GM21825 (cell line): ENCODE data around the gene CLIP1.
A peak's percentile ranks its signal among the peaks of the same experiment; 100 is the strongest.
"Not testable (repeated sequence)": the region's sequence is repeated elsewhere in the genome, so short reads cannot be mapped to it uniquely, and the experiment has no call there.

ENCODE experiments used
- ATAC-seq: cut with Tn5 transposase; IDR thresholded peaks from one replicate; pipeline ENCODE4 v1.9.1; 2021; ENCODE audit warnings: mild to moderate bottlenecking, moderate library complexity; ENCODE audit not compliant: unreplicated experiment

Gene CLIP1

DNA sequence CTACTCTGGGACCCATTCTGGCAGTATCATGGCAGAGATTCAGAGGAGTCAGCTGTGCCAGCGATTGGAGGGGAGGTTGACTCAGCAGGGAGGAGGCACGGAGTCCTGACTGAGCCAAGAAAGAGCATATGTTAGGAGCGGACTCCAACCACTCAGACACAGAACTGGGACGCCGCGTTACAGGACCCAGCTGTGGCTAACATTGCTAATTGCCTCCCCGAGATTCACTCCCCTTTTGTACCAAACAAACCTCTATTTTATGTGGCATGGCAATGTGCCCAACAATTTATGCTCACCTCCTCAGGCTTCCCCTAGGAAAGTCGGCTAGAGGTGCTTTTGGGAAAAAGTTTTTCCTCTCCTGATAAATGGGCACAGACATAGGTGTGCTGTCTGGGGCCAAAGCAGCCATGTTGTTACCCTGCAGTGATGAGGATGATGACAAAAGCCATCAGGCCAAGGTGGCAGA, 15.2 kb upstream of the CLIP1 start:
- no peak for ATAC-seq

DNA sequence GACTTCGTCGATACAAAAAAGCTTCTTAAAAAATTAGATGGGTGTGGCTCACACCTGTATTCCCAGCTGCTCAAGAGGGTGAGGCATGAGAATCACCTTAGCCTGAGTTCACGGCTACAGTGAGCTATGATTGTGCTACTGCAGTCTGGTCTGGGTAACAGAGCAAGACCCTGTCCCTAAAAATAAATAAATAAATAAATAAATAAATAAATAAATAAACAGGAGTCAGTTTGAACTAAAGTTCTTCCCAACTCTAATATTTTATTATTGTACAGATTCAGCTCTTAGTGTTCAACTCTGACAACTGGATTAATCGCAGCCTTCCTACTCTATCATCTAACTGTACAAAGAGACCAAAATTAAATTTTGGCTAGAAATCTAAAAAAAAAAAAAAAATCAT, 12.7 kb upstream of the CLIP1 start:
- ATAC-seq: no peak

DNA sequence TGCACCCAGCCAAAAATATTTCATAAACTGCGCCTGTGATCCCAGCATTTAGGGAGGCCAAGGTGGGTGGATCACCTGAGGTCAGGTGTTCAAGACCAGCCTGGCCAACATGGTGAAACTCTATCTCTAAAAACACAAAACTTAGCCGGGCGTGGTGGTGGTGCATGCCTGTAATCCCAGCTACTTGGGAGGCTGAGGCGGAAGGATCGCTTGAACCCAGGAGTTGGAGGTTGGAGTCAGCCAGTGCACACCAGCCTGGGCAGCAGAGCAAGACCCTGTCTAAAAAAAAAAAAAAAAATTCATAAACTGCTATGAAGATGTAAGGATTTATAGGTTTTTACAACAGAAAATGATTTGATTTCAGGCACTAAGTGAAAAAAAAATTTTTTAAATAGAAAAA, 6.6 kb upstream of the CLIP1 start:
- ATAC-seq: not testable (repeated sequence)

DNA sequence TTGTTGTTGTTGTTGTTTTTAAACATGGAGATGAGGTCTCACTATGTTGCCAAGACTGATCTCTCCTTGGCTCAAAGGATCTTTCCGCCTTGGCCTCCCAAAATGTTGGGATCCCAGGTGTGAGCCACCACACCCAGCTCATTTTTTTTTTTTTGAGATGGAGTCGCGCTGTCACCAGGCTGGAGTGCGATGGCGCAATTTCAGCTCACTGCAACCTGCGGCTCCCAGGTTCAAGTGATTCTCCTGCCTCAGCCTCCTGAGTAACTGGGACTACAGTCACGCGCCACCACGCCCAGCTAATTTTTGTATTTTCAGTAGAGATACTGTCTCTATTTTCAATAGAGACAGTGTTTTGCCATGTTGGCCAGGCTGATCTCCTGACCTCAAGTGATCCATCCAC, 4.9 kb upstream of the CLIP1 start:
- no peak for ATAC-seq

DNA sequence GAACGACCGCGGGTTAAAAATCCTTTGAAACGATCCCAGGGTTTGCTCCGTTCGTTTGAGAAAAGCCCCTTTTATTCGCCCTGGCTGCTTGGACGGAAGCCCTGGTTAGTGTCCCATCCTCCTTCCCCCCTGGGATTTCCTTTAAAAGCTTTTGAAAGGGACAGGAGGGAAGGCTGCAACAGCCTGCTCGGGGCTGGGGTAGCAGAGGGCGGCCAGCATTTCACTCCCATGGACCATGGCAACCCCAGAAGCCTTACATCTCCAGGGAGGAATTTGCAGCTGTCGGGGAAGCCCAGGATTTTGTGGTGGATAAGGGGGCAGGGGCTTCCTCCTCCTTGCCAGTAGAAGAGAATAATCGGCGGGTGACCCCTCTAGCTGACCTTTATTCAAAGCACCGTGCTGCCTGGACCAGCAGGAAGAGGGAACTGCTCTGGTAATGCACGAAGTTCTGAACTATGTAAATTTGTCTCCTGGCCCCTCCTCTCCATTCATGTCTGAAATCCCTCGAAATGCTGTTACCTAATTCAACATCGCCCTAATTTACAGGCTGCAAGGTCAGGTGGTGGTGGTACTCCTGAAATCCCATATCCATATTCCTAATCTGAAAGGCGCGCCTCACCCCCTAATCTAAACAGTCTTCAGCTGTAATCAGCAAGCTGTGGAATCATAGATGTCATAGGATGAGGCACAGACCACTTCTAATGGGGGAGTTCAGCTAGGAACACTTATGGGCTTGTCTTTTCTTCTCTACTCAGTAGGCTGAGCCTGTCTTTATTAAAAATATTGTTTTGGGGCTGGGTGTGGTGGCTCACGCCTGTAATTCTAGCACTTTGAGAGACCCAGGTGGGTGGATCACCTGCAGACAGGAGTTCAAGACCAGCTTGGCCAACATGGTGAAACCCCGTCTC, 1.0 kb upstream of the CLIP1 start:
- ATAC-seq: no peak

DNA sequence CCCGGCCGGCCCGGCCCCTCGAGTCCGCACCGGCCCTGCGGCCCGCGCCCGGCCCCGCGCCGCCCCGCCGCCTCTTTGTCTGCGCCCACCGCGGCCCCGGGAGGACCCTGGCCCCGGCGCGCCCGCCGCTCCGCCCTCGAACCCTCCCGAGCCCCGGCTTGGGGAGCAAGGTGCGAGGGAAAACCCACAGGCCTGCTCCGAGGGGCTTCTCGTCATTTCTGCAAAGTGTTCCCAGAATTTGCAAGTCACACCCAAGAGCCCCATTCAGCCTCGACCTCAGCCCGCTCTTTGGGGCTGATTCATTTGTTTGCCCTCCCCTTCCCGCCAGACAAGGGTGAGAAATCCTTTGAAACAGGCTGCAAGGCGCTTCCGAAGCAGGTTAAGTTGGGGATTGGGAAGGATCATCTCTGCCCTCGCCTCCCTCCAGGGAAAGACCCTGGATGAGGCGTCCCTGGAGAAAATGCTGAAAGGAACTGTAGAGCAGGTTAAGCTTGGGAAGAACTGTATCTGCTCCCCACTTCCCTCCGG, 325 bp upstream of the CLIP1 start:
- ATAC-seq: no peak

DNA sequence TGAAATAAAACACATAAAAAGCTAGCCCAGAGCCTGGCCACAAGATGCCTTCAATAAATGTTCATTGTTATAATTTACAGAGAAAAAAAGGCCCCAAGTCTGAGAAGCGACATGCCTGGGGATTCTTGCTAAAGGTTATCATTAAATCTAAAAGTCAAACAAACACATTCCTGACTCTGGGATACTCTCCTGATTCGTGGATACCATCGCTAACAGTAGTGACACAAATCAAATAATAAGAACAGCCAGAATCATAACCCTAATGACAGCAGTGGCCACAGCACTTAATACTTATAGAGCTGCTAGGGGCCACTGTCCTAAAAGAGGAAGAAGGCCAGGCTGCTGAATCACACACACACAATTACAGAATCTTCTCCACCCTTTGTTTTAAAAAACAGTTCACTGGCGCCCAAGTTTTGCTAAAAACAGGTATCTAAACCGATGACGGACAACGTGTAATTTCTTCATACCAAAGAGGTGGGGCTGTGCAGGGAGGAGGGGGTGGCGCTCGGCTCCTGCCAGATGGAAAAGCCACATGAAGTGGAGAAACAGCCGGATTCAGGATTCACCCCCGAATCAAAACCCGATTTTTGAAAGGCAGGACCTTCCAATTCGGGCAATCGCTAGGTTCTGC, 1.2 kb downstream of the CLIP1 start:
- no peak for ATAC-seq

DNA sequence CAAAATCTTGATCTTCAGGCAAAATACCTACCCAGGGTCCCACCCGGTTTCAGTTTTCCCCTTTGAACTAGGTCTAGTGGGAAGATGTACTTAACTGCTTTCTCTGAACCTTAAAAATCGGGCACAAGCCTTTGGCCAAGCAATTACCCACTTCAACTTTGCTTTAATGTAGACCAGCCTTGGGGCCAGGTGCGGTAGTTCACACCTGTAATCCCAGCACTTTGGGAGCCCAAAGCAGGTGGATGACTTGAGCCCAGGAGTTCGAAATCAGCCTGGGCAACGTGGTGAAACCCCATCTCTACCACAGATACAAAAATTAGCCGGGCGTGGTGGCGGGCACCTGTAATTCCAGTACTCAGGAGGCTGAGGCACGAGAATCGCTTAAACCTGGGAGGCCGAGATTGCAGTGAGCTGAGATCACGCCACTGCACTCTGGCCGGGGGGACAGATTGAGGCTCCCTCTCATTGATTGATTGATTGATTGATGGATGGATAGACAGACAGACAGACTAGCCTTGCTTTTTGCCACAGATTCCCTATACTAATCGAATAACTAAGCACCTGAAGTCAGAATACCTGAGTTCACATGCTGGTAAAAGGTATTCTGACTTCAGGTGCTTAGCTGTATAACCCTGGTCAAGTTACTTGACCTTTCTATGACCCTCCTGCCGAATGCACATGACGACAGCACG, 1.9 kb downstream of the CLIP1 start:
- no peak for ATAC-seq

DNA sequence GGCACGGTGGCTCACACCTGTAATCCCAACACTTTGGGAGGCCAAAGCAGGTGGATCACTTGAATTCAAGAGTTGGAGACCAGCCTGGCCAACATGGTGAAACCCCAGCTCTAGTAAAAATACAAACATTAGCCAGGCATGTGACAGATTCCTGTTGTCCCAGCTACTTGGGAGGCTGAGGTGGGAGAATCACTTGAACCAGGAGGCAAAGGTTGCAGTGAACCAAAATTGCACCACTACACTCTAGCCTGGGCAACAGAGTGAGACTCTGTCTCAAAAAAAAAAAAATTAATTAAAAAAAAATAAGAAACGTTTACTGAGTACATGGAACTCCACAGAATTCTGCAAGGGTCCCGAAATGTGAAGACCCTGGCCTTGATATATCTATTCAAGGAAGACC, 3.4 kb downstream of the CLIP1 start:
- not testable (repeated sequence) for ATAC-seq

DNA sequence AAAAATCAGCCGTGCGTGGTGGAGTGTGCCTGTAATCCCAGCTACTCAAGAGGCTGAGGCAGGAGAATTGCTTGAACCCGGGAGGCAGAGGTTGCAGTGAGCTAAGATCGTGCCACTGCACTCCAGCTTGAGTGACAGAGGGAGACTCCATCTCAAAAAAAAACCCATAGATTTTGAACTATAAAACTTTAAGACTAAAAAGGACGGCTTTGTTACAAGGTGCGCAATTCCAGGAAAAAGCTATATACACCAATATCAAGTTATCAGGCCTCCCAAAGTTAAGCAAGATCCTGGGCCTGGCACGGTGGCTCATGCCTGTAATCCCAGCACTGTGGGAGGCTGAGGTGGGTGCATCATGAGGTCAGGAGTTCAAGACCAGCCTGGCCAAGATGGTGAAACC, 6.8 kb downstream of the CLIP1 start:
- ATAC-seq: not testable (repeated sequence)

DNA sequence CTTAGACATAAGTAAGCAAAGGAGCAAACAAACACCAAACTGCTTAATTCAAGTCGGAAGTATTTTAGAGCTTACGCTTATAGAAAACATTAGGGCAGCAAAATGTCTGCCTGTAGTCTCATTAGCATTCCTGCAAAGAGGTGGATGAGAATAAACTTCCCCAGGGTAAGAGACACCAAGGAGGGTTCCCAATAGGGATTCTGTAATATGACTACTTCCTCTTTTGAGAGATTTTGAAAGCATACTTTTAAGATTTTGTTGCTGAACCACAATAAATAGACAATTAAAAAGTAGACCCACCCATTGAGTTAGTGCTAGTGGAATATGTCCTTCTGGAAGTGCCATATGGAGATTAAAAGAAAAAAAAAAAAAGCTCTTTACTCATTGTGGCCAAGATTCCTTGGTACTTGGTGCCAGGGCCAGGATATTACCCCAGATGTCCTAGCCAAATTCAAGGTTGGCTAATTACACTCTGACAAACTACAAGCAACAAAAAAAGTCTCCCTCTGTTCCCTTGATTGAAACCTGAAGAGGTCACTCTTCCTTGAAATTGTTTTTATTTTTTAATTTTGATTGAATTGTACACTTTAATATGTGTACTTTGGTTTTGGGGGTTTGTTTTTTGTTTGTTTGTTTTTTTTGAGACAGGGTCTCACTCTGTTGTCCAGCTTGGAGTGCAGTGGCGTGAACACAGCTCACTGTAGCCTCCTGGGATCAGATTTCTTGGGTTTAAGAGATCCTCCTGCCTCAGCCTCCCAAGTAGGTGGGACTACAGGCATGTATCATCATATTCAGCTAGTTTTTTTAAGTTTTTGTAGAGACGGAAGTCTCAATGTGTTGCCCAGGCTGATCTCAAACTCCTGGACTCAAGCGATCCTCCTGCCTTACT, 8.7 kb downstream of the CLIP1 start:
- ATAC-seq: no peak

DNA sequence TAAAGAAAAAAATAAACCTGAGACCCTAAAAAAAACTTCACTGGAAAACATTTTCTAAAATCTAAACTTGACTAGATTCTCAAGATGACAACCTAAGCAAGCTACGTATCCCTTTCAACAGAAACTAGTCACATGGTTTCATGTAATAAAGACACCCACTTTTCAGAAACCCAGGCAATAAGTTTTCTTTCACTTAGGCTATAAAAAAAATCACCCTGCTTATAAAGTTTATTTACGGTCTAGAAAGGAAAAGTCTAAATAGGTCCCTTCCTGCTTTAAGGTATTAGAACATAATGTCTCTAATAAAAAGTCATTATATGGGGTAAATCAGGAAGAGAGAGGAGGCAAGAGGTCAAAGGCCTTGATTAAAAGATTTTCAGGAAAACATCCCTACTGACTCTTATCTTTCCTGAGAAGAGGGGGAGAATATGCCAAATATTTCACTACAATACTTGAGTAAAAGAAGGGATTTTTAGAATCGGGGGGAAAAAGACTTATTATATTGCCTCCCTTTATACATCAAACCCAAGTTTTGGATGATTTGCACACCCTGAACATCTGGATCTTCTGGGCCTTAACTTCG, 9.5 kb downstream of the CLIP1 start:
- ATAC-seq: no peak

DNA sequence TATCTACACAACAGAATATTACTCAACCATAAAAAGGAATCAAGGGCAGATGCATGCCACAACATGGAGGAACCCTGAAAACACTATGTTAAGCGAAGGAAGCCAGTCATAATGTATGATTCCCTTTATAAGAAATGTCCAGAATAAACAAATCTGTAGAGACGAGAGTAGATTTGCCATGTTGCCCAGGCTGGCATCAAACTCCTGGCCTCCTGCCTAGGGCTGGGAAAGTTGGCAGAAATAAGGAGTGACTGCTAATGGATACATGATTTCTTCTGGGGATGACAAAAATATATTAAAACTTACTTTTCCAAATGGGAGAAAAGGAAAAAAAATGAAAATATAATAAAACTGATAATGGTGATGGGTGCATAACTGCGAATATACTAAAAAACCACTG, 10.9 kb downstream of the CLIP1 start:
- ATAC-seq: no peak

DNA sequence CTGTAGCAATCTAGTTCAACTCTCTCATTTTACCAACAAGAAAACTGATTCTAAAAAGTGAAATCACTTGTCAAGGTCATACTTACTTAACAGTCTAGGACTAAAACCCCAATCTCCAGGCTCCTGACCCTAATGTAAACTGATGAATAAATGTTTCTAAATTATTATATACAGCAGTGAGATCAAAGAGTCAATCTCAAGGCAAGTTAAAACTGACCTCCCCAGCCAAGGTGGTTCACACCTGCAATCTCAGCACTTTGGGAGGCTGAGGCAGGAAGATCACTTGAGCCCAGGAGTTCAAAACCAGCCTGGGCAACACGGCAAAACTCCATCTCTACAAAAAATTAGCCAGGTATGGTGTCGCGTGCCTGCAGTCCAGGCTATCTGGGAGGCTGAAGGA, 15.3 kb downstream of the CLIP1 start:
- ATAC-seq: no peak

DNA sequence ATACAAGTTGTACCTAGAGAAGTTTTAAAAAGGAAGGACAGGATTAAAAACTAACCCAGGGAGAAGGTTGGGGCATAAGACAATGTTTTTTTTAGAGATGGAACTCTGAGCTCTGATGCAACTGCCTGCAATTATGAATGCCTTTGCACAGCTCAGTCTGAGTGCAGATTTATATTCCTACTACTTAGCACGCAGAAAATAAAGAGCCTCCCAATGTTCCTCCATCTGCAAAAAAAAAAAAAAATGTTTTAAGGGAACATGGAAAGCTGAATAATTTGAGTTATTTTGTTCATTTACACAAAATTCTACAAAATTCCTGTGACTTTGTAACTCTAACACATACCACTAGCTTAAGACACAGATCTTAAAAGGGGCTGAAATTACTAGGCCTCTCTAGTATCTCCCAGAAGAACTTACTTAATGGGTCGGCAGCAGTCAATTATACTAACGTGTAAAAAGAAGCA, 15.7 kb downstream of the CLIP1 start:
- no peak for ATAC-seq

DNA sequence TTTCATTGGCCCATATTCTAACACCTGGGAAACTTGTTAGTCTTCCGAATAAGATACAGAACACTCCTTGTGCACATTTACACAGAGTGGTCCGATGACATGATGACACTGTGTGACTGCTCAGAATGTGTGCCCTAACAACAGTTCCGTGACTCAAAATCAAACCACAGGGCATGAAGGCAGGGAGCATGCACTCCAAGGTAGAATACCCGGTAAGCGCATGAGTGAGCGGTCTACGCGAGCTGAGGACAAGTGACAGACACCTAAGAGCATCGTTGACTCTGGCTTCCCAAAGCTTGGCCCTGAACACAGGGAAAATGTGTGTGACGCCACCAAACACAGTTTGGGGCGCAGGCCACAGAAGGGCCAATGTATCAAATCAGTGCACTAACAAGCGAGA, 18.6 kb downstream of the CLIP1 start:
- ATAC-seq: no peak

DNA sequence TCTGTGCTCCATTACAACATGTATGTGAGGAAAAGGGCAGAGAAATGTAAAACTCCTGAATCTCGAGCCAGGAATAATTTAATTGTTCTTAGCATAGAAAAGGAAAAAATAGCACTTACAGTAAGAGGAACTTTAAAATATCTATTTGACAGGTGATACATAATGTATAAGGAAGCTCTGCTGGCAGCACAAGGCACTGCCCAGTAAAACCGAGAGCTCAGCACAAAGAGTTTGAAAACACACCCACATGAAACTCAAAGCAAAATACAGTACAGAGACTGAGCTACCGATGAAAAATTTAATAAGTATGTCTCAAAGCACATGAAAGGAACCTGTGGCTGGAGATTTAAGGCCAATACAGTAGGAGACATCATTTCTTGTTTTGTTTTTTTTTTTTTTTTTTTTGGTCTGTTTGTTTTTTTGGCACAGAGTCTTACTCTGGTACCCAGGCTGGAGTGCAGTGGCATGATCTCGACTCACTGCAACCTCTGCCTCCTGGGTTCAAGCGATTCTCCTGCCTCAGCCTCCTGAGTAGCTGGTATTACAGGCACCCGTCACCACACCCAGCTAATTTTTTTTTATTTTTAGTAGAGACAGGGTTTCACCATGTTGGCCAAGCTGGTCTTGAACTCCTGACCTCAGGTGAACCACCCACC, 19.2 kb downstream of the CLIP1 start:
- peak; percentile 41 for ATAC-seq

DNA sequence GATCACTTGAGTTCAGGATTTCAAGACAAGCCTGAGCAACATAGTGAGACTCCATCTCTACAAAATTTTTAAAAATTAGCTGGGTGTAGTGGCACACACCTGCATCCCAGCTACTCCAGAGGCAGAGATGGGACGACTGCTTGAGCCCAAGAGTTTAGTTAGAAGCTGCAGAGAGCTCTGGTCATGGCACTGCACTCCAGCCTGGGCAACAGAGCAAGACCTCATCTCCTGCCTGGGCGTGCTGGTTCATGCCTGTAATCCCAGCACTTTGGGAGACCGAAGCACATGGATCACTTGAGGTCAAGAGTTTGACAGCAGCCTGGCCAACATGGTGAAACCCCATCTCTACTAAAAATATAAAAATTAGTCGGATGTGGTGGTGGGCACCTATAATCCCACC, 20.2 kb downstream of the CLIP1 start:
- no peak for ATAC-seq

DNA sequence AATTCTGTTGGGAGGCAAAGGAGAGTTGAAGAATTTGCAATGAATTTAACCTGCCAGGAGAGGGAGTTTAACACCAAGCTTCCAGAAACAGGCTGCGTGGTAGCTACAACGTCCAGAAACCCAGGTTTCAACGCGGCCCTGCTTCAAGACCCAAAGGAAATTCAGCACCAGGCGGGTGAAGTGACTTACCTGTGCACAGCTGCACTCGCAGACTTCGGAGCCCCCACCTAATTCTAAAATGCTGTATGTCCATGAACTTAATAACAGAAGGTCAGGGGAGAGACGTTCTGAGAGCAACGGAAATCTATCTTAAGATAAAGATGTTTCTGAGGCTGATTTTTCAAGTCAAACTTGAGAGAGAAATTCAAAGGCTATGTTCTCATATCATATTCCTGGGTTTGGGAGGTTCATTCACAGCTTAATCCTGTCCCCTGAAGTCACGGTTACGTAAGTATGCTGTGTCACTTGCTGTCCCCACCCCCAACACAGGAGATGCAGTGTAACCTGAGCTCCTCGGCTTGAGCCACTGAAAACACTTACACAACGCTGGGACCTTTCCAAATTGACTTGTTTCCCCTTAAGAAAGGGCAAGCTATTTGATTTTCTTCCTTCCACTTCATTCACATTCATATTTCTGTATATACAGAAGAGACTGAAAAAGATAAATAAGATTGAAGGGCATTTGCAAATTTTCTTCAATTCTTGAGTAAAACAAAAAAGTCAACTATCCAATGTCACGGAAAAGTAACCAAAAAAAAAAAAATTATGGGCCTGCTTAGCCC, 22.7 kb downstream of the CLIP1 start:
- ATAC-seq: peak; percentile 40
